ENCODE data around the gene RRN3. TPM values are rescaled to one million over a fixed set of nuclear protein-coding genes. Genes with fewer than 3 reads are reported as not detected.
A peak's percentile ranks its signal among the peaks of the same experiment; 100 is the strongest.
"Not testable (repeated sequence)": the region's sequence is repeated elsewhere in the genome, so short reads cannot be mapped to it uniquely, and the experiment has no call there.

RRN3 gene
- total RNA-seq, 1 donor from 2014 or later = 46.6 TPM

- peaks cover 25% of the 10 kb centered on the region for H3K79me2 ChIP-seq (ENCODE audit: insufficient read depth, low read length)
- not testable (repeated sequence) for DNase-seq (ENCODE audit: low read depth); H3K27me3 ChIP-seq (ENCODE audit: insufficient read depth, low read length); H3K27ac Mint-ChIP-seq (ENCODE audit: unreplicated experiment); H3K27me3 Mint-ChIP-seq (ENCODE audit: low read depth, unreplicated experiment); H3K9ac ChIP-seq (ENCODE audit: low read length); H3K4me3 ChIP-seq (ENCODE audit: insufficient read depth, low read depth, low read length); H2AFZ ChIP-seq (ENCODE audit: low read depth, low read length); H3K4me3 Mint-ChIP-seq (ENCODE audit: unreplicated experiment); H3K27ac ChIP-seq (ENCODE audit: low read depth, low read length); FAIRE-seq; H3K9me3 Mint-ChIP-seq (ENCODE audit: unreplicated experiment); H3K9me3 ChIP-seq (ENCODE audit: insufficient read depth, low read depth, low read length); H3K4me2 ChIP-seq (ENCODE audit: low read length)
- peaks cover 32% of the 10 kb centered on the region for H3K36me3 ChIP-seq (ENCODE audit: insufficient read depth, low read length)
- peaks cover 58% of the 10 kb centered on the region for H4K20me1 ChIP-seq (ENCODE audit: insufficient read depth, low read length)
- Mint-ChIP-seq H3K4me1 (ENCODE audit: low read depth, unreplicated experiment) (peaks cover 15% of the 10 kb centered on the region), H3K36me3 (ENCODE audit: low read depth, unreplicated experiment) (peaks cover 50% of the 10 kb centered on the region)
- H3K4me1 ChIP-seq (ENCODE audit: insufficient read depth, low read length) = peaks cover 20% of the 10 kb centered on the region
Measured at GRCh38 chr16:15028345-15028715, 65.7 kb downstream of the RRN3 start.

GRCh38 chr16:15027503-15028344 is 66.3 kb downstream of the RRN3 start:
- peaks cover 31% of the 10 kb centered on the region for H3K36me3 ChIP-seq (ENCODE audit: insufficient read depth, low read length)
- not testable (repeated sequence) for FAIRE-seq; H3K27me3 ChIP-seq (ENCODE audit: insufficient read depth, low read length); H2AFZ ChIP-seq (ENCODE audit: low read depth, low read length); H3K27me3 Mint-ChIP-seq (ENCODE audit: low read depth, unreplicated experiment); H3K4me3 ChIP-seq (ENCODE audit: insufficient read depth, low read depth, low read length); H3K27ac ChIP-seq (ENCODE audit: low read depth, low read length); H3K9me3 ChIP-seq (ENCODE audit: insufficient read depth, low read depth, low read length); H3K9ac ChIP-seq (ENCODE audit: low read length); H3K4me2 ChIP-seq (ENCODE audit: low read length); H3K9me3 Mint-ChIP-seq (ENCODE audit: unreplicated experiment); DNase-seq (ENCODE audit: low read depth); H3K4me3 Mint-ChIP-seq (ENCODE audit: unreplicated experiment)
- H4K20me1 ChIP-seq (ENCODE audit: insufficient read depth, low read length) = peaks cover 56% of the 10 kb centered on the region
- peaks cover 17% of the 10 kb centered on the region for H3K4me1 ChIP-seq (ENCODE audit: insufficient read depth, low read length)
- Mint-ChIP-seq H3K4me1 (ENCODE audit: low read depth, unreplicated experiment) (peaks cover 15% of the 10 kb centered on the region), H3K36me3 (ENCODE audit: low read depth, unreplicated experiment) (peaks cover 47% of the 10 kb centered on the region), H3K27ac (ENCODE audit: unreplicated experiment) (peak overlapping the region; percentile 4)
- peaks cover 28% of the 10 kb centered on the region for H3K79me2 ChIP-seq (ENCODE audit: insufficient read depth, low read length)

GRCh38 chr16:15027051-15027450 is 67.0 kb downstream of the RRN3 start:
- not testable (repeated sequence) for H3K27ac ChIP-seq (ENCODE audit: low read depth, low read length); FAIRE-seq; H3K27ac Mint-ChIP-seq (ENCODE audit: unreplicated experiment); DNase-seq (ENCODE audit: low read depth); H3K4me3 ChIP-seq (ENCODE audit: insufficient read depth, low read depth, low read length); H3K9me3 ChIP-seq (ENCODE audit: insufficient read depth, low read depth, low read length); H3K27me3 ChIP-seq (ENCODE audit: insufficient read depth, low read length); H3K9ac ChIP-seq (ENCODE audit: low read length); H3K4me3 Mint-ChIP-seq (ENCODE audit: unreplicated experiment); H3K4me2 ChIP-seq (ENCODE audit: low read length); H2AFZ ChIP-seq (ENCODE audit: low read depth, low read length); H3K9me3 Mint-ChIP-seq (ENCODE audit: unreplicated experiment); H3K27me3 Mint-ChIP-seq (ENCODE audit: low read depth, unreplicated experiment)
- H3K36me3 Mint-ChIP-seq (ENCODE audit: low read depth, unreplicated experiment) = peaks cover 48% of the 10 kb centered on the region
- peaks cover 28% of the 10 kb centered on the region for H3K79me2 ChIP-seq (ENCODE audit: insufficient read depth, low read length)
- H3K4me1 ChIP-seq (ENCODE audit: insufficient read depth, low read length) = peaks cover 15% of the 10 kb centered on the region
- H3K4me1 Mint-ChIP-seq (ENCODE audit: low read depth, unreplicated experiment) = peaks cover 19% of the 10 kb centered on the region
- peaks cover 29% of the 10 kb centered on the region for H3K36me3 ChIP-seq (ENCODE audit: insufficient read depth, low read length)
- peaks cover 57% of the 10 kb centered on the region for H4K20me1 ChIP-seq (ENCODE audit: insufficient read depth, low read length)

- Histone ChIP-seq H3K4me1 (ENCODE audit: insufficient read depth, low read length) (peaks cover 18% of the 10 kb centered on the region), H3K36me3 (ENCODE audit: insufficient read depth, low read length) (peaks cover 19% of the 10 kb centered on the region), H4K20me1 (ENCODE audit: insufficient read depth, low read length) (peaks cover 65% of the 10 kb centered on the region), H3K9ac (ENCODE audit: low read length) (peak overlapping the region; percentile 8), H3K79me2 (ENCODE audit: insufficient read depth, low read length) (peaks cover 28% of the 10 kb centered on the region), H3K4me2 (ENCODE audit: low read length) (peak overlapping the region; percentile 44), H3K27ac (ENCODE audit: low read depth, low read length) (peak overlapping the region; percentile 24)
- not testable (repeated sequence) for H3K4me3 ChIP-seq (ENCODE audit: insufficient read depth, low read depth, low read length); H3K9me3 Mint-ChIP-seq (ENCODE audit: unreplicated experiment); H3K27me3 Mint-ChIP-seq (ENCODE audit: low read depth, unreplicated experiment); H3K27me3 ChIP-seq (ENCODE audit: insufficient read depth, low read length); H3K4me3 Mint-ChIP-seq (ENCODE audit: unreplicated experiment); H3K9me3 ChIP-seq (ENCODE audit: insufficient read depth, low read depth, low read length); H2AFZ ChIP-seq (ENCODE audit: low read depth, low read length)
- peak overlapping the region; percentile 75 for H3K27ac Mint-ChIP-seq (ENCODE audit: unreplicated experiment)
- peak; percentile 42 for DNase-seq (ENCODE audit: low read depth)
- H3K4me1 Mint-ChIP-seq (ENCODE audit: low read depth, unreplicated experiment) = peaks cover 30% of the 10 kb centered on the region
- H3K36me3 Mint-ChIP-seq (ENCODE audit: low read depth, unreplicated experiment) = peaks cover 43% of the 10 kb centered on the region
- FAIRE-seq = peak; percentile 88
Measured at GRCh38 chr16:15025234-15025951, 68.7 kb downstream of the RRN3 start.

- peaks cover 30% of the 10 kb centered on the region for H3K4me1 Mint-ChIP-seq (ENCODE audit: low read depth, unreplicated experiment)
- not testable (repeated sequence) for H3K27ac ChIP-seq (ENCODE audit: low read depth, low read length); H3K9ac ChIP-seq (ENCODE audit: low read length)
Measured at GRCh38 chr16:15024858-15025199, 69.2 kb downstream of the RRN3 start.

More at GRCh38 chr16:15024858-15025199, 69.2 kb downstream of the RRN3 start:
- not testable (repeated sequence) for H3K27me3 Mint-ChIP-seq (ENCODE audit: low read depth, unreplicated experiment); H3K27me3 ChIP-seq (ENCODE audit: insufficient read depth, low read length); FAIRE-seq; DNase-seq (ENCODE audit: low read depth); H2AFZ ChIP-seq (ENCODE audit: low read depth, low read length); H3K9me3 ChIP-seq (ENCODE audit: insufficient read depth, low read depth, low read length); H3K4me2 ChIP-seq (ENCODE audit: low read length); H3K9me3 Mint-ChIP-seq (ENCODE audit: unreplicated experiment); H3K4me3 ChIP-seq (ENCODE audit: insufficient read depth, low read depth, low read length)
- Histone ChIP-seq H4K20me1 (ENCODE audit: insufficient read depth, low read length) (peaks cover 65% of the 10 kb centered on the region), H3K79me2 (ENCODE audit: insufficient read depth, low read length) (peaks cover 27% of the 10 kb centered on the region), H3K36me3 (ENCODE audit: insufficient read depth, low read length) (peaks cover 19% of the 10 kb centered on the region), H3K4me1 (ENCODE audit: insufficient read depth, low read length) (peaks cover 18% of the 10 kb centered on the region)
- Mint-ChIP-seq H3K4me3 (ENCODE audit: unreplicated experiment) (peak overlapping the region; percentile 13), H3K27ac (ENCODE audit: unreplicated experiment) (peak overlapping the region; percentile 75), H3K36me3 (ENCODE audit: low read depth, unreplicated experiment) (peaks cover 46% of the 10 kb centered on the region)
